ENCODE measurements around the gene NME5.

DNA sequence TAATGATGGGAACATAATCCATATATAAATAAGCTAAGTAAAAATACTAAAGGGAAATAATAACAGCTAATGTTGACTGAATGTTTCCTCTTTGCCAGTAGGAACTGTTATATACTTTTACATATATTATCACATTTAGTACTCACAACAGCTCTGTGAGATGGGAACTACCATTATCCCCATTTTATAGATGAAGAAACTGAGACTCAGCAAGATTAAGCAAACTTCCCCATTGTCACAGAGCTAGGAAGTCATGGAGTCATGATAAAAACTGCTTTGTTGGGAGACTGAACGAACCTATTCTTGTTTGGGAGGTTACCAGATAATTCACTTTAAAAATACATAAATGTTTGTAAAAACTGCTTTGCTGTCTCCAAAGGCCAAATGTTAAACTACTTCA lies 32.0 kb downstream of the NME5 start:
- TF ChIP-seq EZH2 (IDR thresholded peaks at IDR 0.05; ENCODE audit: borderline replicate concordance, insufficient read depth, low read length, poor library complexity, severe bottlenecking) (no peak), RAD21 (conservative IDR thresholded peaks at IDR 0.05) (no peak)
- TF ChIP-seq, protein P1, sequence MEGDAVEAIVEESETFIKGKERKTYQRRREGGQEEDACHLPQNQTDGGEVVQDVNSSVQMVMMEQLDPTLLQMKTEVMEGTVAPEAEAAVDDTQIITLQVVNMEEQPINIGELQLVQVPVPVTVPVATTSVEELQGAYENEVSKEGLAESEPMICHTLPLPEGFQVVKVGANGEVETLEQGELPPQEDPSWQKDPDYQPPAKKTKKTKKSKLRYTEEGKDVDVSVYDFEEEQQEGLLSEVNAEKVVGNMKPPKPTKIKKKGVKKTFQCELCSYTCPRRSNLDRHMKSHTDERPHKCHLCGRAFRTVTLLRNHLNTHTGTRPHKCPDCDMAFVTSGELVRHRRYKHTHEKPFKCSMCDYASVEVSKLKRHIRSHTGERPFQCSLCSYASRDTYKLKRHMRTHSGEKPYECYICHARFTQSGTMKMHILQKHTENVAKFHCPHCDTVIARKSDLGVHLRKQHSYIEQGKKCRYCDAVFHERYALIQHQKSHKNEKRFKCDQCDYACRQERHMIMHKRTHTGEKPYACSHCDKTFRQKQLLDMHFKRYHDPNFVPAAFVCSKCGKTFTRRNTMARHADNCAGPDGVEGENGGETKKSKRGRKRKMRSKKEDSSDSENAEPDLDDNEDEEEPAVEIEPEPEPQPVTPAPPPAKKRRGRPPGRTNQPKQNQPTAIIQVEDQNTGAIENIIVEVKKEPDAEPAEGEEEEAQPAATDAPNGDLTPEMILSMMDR (IDR thresholded peaks at IDR 0.05; ENCODE audit: poor library complexity, severe bottlenecking): no peak
